Neural cell (in vitro differentiated cells): ENCODE measurements around the gene RGS6.

Source experiments
- EP300 ChIP-seq: fragments of 450-650 bp; conservative IDR thresholded peaks from 2 replicates; pipeline ENCODE4 v1.6.1; 2014; ENCODE audit warnings: antibody characterized with exemption, mild to moderate bottlenecking, moderate library complexity; ENCODE audit not compliant: poor library complexity, severe bottlenecking
- EZH2 ChIP-seq: fragments of 200-600, 300-800 bp; shearing (Covaris generic), sonication (generic); IDR thresholded peaks from 2 replicates; pipeline ENCODE4 v1.6.1; 2014; ENCODE audit warnings: antibody characterized with exemption, low read length, borderline replicate concordance, mild to moderate bottlenecking; ENCODE audit not compliant: insufficient read depth, poor library complexity, severe bottlenecking
- MXI1 ChIP-seq: fragments of 450-650 bp; conservative IDR thresholded peaks from 2 replicates; pipeline ENCODE4 v1.6.1; 2014; ENCODE audit warnings: antibody characterized with exemption, mild to moderate bottlenecking; ENCODE audit not compliant: poor library complexity, severe bottlenecking
- POLR2AphosphoS5 ChIP-seq: IDR thresholded peaks from 2 replicates; pipeline ENCODE4 v1.6.1; 2012
- RAD21 ChIP-seq: fragments of 450-650 bp; conservative IDR thresholded peaks from 2 replicates; pipeline ENCODE4 v1.6.1; 2014; ENCODE audit warnings: antibody characterized with exemption, mild to moderate bottlenecking, moderate library complexity
- SMC3 ChIP-seq: fragments of 450-650 bp; conservative IDR thresholded peaks from 2 replicates; pipeline ENCODE4 v1.6.1; 2014; ENCODE audit warnings: antibody characterized with exemption, mild to moderate bottlenecking, moderate library complexity; ENCODE audit not compliant: poor library complexity
- TAF1 ChIP-seq: IDR thresholded peaks from 2 replicates; pipeline ENCODE4 v1.6.1; 2012; ENCODE audit warnings: low read depth
- TF ChIP-seq, protein P1 (sequence below): fragments of 450-650 bp; IDR thresholded peaks from 2 replicates; pipeline ENCODE4 v1.5.1; 2014; ENCODE audit warnings: antibody characterized with exemption, mild to moderate bottlenecking, moderate library complexity; ENCODE audit not compliant: poor library complexity, severe bottlenecking

DNA sequence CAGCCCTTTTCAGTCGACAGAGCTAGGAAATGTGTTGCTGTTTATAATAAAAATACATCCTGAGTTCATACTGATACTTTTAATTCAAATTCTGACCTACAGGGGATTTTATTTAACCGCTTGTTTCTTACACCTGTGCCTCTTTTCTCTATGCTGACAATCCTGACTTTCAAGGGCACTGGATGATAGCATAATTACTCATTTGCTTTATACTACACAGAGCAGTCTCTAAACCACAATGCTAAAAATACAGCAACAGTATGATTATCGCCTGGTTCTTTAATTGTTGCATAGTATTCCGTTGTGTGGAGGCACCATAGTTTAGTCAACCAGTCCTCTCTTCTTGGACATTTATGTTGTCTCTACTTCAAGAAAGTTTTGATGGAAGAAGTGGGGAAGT lies 588.8 kb downstream of the RGS6 start:
- TF ChIP-seq, protein P1, sequence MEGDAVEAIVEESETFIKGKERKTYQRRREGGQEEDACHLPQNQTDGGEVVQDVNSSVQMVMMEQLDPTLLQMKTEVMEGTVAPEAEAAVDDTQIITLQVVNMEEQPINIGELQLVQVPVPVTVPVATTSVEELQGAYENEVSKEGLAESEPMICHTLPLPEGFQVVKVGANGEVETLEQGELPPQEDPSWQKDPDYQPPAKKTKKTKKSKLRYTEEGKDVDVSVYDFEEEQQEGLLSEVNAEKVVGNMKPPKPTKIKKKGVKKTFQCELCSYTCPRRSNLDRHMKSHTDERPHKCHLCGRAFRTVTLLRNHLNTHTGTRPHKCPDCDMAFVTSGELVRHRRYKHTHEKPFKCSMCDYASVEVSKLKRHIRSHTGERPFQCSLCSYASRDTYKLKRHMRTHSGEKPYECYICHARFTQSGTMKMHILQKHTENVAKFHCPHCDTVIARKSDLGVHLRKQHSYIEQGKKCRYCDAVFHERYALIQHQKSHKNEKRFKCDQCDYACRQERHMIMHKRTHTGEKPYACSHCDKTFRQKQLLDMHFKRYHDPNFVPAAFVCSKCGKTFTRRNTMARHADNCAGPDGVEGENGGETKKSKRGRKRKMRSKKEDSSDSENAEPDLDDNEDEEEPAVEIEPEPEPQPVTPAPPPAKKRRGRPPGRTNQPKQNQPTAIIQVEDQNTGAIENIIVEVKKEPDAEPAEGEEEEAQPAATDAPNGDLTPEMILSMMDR = no peak
- no peak for TF ChIP-seq RAD21
- no peak for TF ChIP-seq POLR2AphosphoS5
- TF ChIP-seq EP300 = no peak
- TF ChIP-seq EZH2 = no peak
- TF ChIP-seq MXI1 = no peak
- no peak for TF ChIP-seq TAF1
- TF ChIP-seq SMC3 = no peak
